ENCODE data around the gene KAT8. TPM values are rescaled to one million over a fixed set of nuclear protein-coding genes. Genes with fewer than 3 reads are reported as not detected.

KAT8 gene
- total RNA-seq, 1 donor from 2014 or later: 33.5 TPM

- DNase-seq (ENCODE audit: low read depth) (peak; percentile 89), FAIRE-seq (no peak)
- Histone ChIP-seq H3K9me3 (ENCODE audit: insufficient read depth, low read depth, low read length) (no peaks in the 10 kb centered on the region), H3K4me2 (ENCODE audit: low read length) (peak overlapping the region; percentile 96), H3K27me3 (ENCODE audit: insufficient read depth, low read length) (peaks cover 16% of the 10 kb centered on the region), H4K20me1 (ENCODE audit: insufficient read depth, low read length) (no peaks in the 10 kb centered on the region), H3K79me2 (ENCODE audit: insufficient read depth, low read length) (no peaks in the 10 kb centered on the region), H3K36me3 (ENCODE audit: insufficient read depth, low read length) (no peaks in the 10 kb centered on the region), H3K9ac (ENCODE audit: low read length) (peak overlapping the region; percentile 66), H2AFZ (ENCODE audit: low read depth, low read length) (peak overlapping the region; percentile 97), H3K4me3 (ENCODE audit: insufficient read depth, low read depth, low read length) (peak overlapping the region; percentile 49), H3K4me1 (ENCODE audit: insufficient read depth, low read length) (peaks cover 24% of the 10 kb centered on the region), H3K27ac (ENCODE audit: low read depth, low read length) (peak overlapping the region; percentile 36)
- Mint-ChIP-seq H3K4me1 (ENCODE audit: low read depth, unreplicated experiment) (peaks cover 9% of the 10 kb centered on the region), H3K9me3 (ENCODE audit: unreplicated experiment) (peaks cover 2% of the 10 kb centered on the region), H3K36me3 (ENCODE audit: low read depth, unreplicated experiment) (no peaks in the 10 kb centered on the region), H3K4me3 (ENCODE audit: unreplicated experiment) (peak overlapping the region; percentile 79), H3K27ac (ENCODE audit: unreplicated experiment) (peak overlapping the region; percentile 91), H3K27me3 (ENCODE audit: low read depth, unreplicated experiment) (peaks cover 18% of the 10 kb centered on the region)
- TF ChIP-seq CTCF (IDR thresholded peaks at IDR 0.05; ENCODE audit: insufficient read depth, low read depth, low read length) (peak; percentile 59), EZH2 (IDR thresholded peaks at IDR 0.05; ENCODE audit: insufficient read depth, low read length) (no peak)
Measured at GRCh38 chr16:31142109-31143010, 24.9 kb downstream of the KAT8 start.

DNA sequence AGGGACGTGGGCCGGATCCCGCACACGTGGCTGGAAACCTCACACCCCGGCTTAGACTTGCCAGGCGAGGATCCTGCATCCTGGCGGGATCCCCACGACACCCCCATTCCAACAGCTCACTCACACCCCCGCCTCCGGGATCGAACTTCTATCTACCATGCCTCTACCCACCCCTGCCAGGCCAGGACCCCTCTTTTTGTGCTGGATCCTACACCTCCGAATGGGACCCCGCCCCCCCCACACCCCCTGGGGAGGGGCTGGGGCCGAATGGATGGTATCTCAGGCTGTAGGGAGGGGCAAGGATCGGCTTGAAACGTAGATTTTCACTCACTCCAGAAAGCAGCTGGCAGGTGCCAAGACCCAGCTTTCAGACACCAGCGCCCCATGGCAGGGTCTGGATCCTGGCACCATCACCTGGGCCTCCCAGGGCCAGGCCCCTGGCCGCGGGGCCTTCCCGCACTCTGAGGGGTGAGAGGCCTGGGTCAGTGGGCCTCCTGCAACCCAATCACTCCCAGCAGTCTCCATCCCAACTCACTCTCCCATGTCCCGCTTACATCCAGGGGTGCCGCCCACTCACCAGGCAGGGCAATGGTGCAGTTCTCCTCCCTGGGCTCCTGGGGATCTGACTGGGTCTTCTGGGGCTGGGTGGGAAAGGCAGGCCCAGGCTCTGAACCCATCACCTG lies 25.7 kb downstream of the KAT8 start:
- Histone ChIP-seq H2AFZ (ENCODE audit: low read depth, low read length) (peak overlapping the region; percentile 97), H3K27ac (ENCODE audit: low read depth, low read length) (no peak overlapping the region), H3K9me3 (ENCODE audit: insufficient read depth, low read depth, low read length) (no peaks in the 10 kb centered on the region), H3K79me2 (ENCODE audit: insufficient read depth, low read length) (no peaks in the 10 kb centered on the region), H3K4me3 (ENCODE audit: insufficient read depth, low read depth, low read length) (peak overlapping the region; percentile 49), H4K20me1 (ENCODE audit: insufficient read depth, low read length) (no peaks in the 10 kb centered on the region), H3K27me3 (ENCODE audit: insufficient read depth, low read length) (peaks cover 23% of the 10 kb centered on the region), H3K9ac (ENCODE audit: low read length) (peak overlapping the region; percentile 66), H3K36me3 (ENCODE audit: insufficient read depth, low read length) (no peaks in the 10 kb centered on the region), H3K4me2 (ENCODE audit: low read length) (peak overlapping the region; percentile 96), H3K4me1 (ENCODE audit: insufficient read depth, low read length) (peaks cover 23% of the 10 kb centered on the region)
- no peak overlapping the region for H3K27ac Mint-ChIP-seq (ENCODE audit: unreplicated experiment)
- no peak for DNase-seq (ENCODE audit: low read depth)
- H3K27me3 Mint-ChIP-seq (ENCODE audit: low read depth, unreplicated experiment): peaks cover 25% of the 10 kb centered on the region
- no peaks in the 10 kb centered on the region for H3K36me3 Mint-ChIP-seq (ENCODE audit: low read depth, unreplicated experiment)
- H3K4me1 Mint-ChIP-seq (ENCODE audit: low read depth, unreplicated experiment): peaks cover 9% of the 10 kb centered on the region
- peaks cover 5% of the 10 kb centered on the region for H3K9me3 Mint-ChIP-seq (ENCODE audit: unreplicated experiment)
- no peak overlapping the region for H3K4me3 Mint-ChIP-seq (ENCODE audit: unreplicated experiment)
- FAIRE-seq: no peak
- no peak for TF ChIP-seq EZH2 (IDR thresholded peaks at IDR 0.05; ENCODE audit: insufficient read depth, low read length)
- TF ChIP-seq CTCF (IDR thresholded peaks at IDR 0.05; ENCODE audit: insufficient read depth, low read depth, low read length): no peak
